Smooth muscle cell (in vitro differentiated cells): Measurements from ENCODE around the gene DRC3. TPM values are rescaled to one million over a fixed set of nuclear protein-coding genes. Genes with fewer than 3 reads are reported as not detected.
"Not testable (repeated sequence)": the region's sequence is repeated elsewhere in the genome, so short reads cannot be mapped to it uniquely, and the experiment has no call there.

Experiments
- DNase-seq: peaks from one replicate; lab custom pipeline; 2025; ENCODE audit not compliant: unreplicated experiment; lab: John Stamatoyannopoulos, UW
- H2AFZ ChIP-seq: fragments of 200-600 bp; sonication (generic); 2 replicates; pipeline ENCODE4 v1.6.0; 2016; ENCODE audit warnings: antibody characterized with exemption, low read depth, mild to moderate bottlenecking
- H3F3A ChIP-seq: fragments of 200-600 bp; sonication (generic); 2 replicates; pipeline ENCODE4 v1.6.0; 2017; ENCODE audit warnings: antibody characterized with exemption, low read depth
- H3K27ac ChIP-seq: fragments of 200-600 bp; sonication (generic); 2 replicates; pipeline ENCODE4 v1.5.1; 2016; ENCODE audit warnings: low read depth, mild to moderate bottlenecking
- H3K27me3 ChIP-seq: fragments of 200-600 bp; sonication (generic); 2 replicates; pipeline ENCODE4 v1.6.1; 2016; ENCODE audit warnings: low read depth, mild to moderate bottlenecking
- H3K36me3 ChIP-seq: fragments of 200-600 bp; sonication (generic); 2 replicates; pipeline ENCODE4 v1.5.1; 2016; ENCODE audit warnings: low read depth
- H3K4me1 ChIP-seq: fragments of 200-600 bp; sonication (generic); 2 replicates; pipeline ENCODE4 v1.5.1; 2016; ENCODE audit warnings: low read depth
- H3K4me2 ChIP-seq: fragments of 200-600 bp; sonication (generic); 2 replicates; pipeline ENCODE4 v1.6.0; 2016; ENCODE audit warnings: mild to moderate bottlenecking
- H3K4me3 ChIP-seq: fragments of 200-600 bp; sonication (generic); 2 replicates; pipeline ENCODE4 v1.5.1; 2016; ENCODE audit warnings: mild to moderate bottlenecking
- H3K79me2 ChIP-seq: fragments of 200-600 bp; sonication (generic); 2 replicates; pipeline ENCODE4 v1.6.0; 2016; ENCODE audit warnings: low read depth, mild to moderate bottlenecking
- H3K9ac ChIP-seq: fragments of 200-600 bp; sonication (generic); 2 replicates; pipeline ENCODE4 v1.6.0; 2016; ENCODE audit warnings: low read depth
- H3K9me3 ChIP-seq: fragments of 200-600 bp; sonication (generic); replicated peaks from 2 replicates; pipeline ENCODE4 v1.5.1; 2016; ENCODE audit warnings: low read depth
- H4K20me1 ChIP-seq: fragments of 200-600 bp; sonication (generic); 2 replicates; pipeline ENCODE4 v1.6.0; 2016; ENCODE audit warnings: low read depth
- WGBS: methylation state at CpG from one replicate; pipeline ENCODE4 v1.1.7; 2016; ENCODE audit warnings: low lambda C conversion rate; 5-methylcytosine and 5-hydroxymethylcytosine counted together
- polyA plus RNA-seq: library from polyadenylated mRNA; unstranded; fragments of >200 nt; fragmentation: Nextera tagmentation; extraction: Ambion mirVana; gene quantifications from 2 replicates; pipeline ENCODE4 v1.2.1, GENCODE V29; 2016
- total RNA-seq: library from RNA; depleted of rRNA; stranded (reverse); fragments of >200 nt; gene quantifications from 2 replicates; pipeline ENCODE4 v1.2.3, GENCODE V29; 2014
- TF ChIP-seq, protein P1 (sequence below): fragments of 200-600 bp; sonication (generic); IDR thresholded peaks from 2 replicates; pipeline ENCODE4 v1.5.1; 2017; ENCODE audit warnings: borderline replicate concordance, mild to moderate bottlenecking, antibody characterized with exemption; ENCODE audit not compliant: insufficient read depth, poor library complexity, severe bottlenecking

DRC3 gene
- total and polyA plus RNA-seq, 2 experiments from 2014 or later = 0.72 to 0.83 TPM

DNA sequence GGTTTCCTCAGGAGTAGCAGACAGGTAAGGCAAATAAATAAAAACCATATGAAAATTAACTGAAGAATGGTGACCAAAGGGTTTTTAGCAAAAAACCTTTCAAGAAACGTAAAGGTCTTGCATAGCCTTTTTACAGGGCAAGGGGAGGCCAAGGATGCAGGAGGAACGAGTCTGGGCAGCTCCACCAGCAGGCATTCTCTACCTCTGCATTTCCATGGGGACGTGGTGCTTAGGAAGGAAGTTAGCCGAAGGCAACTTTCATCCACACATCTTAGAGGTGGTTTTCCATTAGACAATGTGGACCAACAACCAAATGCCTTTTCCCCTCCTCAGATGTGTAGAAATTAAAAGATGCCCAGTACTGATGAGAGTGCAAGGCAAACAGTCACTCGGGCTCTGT is 21.1 kb upstream of the DRC3 start:
- TF ChIP-seq, protein P1, sequence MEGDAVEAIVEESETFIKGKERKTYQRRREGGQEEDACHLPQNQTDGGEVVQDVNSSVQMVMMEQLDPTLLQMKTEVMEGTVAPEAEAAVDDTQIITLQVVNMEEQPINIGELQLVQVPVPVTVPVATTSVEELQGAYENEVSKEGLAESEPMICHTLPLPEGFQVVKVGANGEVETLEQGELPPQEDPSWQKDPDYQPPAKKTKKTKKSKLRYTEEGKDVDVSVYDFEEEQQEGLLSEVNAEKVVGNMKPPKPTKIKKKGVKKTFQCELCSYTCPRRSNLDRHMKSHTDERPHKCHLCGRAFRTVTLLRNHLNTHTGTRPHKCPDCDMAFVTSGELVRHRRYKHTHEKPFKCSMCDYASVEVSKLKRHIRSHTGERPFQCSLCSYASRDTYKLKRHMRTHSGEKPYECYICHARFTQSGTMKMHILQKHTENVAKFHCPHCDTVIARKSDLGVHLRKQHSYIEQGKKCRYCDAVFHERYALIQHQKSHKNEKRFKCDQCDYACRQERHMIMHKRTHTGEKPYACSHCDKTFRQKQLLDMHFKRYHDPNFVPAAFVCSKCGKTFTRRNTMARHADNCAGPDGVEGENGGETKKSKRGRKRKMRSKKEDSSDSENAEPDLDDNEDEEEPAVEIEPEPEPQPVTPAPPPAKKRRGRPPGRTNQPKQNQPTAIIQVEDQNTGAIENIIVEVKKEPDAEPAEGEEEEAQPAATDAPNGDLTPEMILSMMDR = no peak
- H3K9me3 ChIP-seq = no peaks in the 10 kb centered on the region
- H4K20me1 ChIP-seq = peaks cover 72% of the 10 kb centered on the region
- H3K27ac ChIP-seq = peak overlapping the region; percentile 44
- no peaks in the 10 kb centered on the region for H3K27me3 ChIP-seq
- no peaks in the 10 kb centered on the region for H3K36me3 ChIP-seq
- no peak overlapping the region for H3K9ac ChIP-seq
- H3K79me2 ChIP-seq = peaks cover 70% of the 10 kb centered on the region
- no peak overlapping the region for H2AFZ ChIP-seq
- H3K4me2 ChIP-seq = no peak overlapping the region
- H3F3A ChIP-seq = no peaks in the 10 kb centered on the region
- no peak overlapping the region for H3K4me3 ChIP-seq
- H3K4me1 ChIP-seq = no peaks in the 10 kb centered on the region
- no peak for DNase-seq
- WGBS = 62% methylated on average over 5 of the region's 5 CpGs

DNA sequence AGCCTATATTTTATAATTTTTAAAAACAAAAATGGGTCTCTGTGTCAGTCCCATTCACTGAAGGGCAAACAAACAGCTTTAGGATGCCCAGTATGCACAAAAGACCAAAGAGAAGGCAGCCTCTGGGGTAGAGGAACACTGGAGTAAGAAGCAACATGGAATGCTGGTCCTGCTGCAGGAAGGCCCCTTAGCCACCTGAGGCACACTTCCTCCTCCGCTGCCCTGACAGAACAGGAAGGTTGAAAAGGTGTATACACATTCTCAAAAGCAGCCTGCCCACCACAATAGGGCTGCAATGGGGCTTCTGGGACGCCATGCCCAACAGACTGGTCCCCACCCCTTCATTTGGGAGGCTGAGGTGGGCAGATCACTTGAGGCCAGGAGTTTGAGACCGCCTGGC is 20.0 kb upstream of the DRC3 start:
- 96% methylated on average over 3 of the region's 3 CpGs for WGBS
- Histone ChIP-seq H3K9me3 (no peaks in the 10 kb centered on the region), H3K36me3 (no peaks in the 10 kb centered on the region), H3F3A (peaks cover 5% of the 10 kb centered on the region), H3K9ac (no peak overlapping the region), H2AFZ (no peak overlapping the region), H3K79me2 (peaks cover 66% of the 10 kb centered on the region), H3K4me3 (no peak overlapping the region), H3K27ac (peak overlapping the region; percentile 44), H3K27me3 (no peaks in the 10 kb centered on the region), H3K4me1 (no peaks in the 10 kb centered on the region), H4K20me1 (peaks cover 61% of the 10 kb centered on the region), H3K4me2 (no peak overlapping the region)
- DNase-seq = no peak
- TF ChIP-seq, protein P1 = no peak

DNA sequence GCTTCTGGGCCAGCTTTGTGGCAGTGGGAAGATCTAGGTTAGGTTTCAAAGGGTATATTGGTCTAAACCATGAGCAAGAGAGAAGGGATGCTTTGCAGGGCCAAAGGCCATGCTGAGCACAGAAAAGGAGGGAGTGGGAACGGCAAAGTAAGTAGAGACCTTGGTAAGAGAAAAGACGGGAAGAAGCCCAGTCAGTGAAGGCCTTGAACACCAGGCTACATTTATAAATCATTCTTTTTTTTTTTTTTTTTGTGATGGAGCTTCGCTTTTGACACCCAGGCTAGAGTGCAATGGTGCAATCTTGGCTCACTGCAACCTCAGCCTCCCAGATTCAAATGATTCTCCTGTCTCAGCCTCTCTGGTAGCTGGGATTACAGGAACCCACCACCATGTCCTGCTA is 18.6 kb upstream of the DRC3 start:
- Histone ChIP-seq H3K27me3 (no peaks in the 10 kb centered on the region), H3K36me3 (no peaks in the 10 kb centered on the region), H2AFZ (no peak overlapping the region), H3K4me1 (no peaks in the 10 kb centered on the region), H3K9ac (no peak overlapping the region), H3F3A (peaks cover 12% of the 10 kb centered on the region), H3K4me3 (no peak overlapping the region), H3K4me2 (no peak overlapping the region), H4K20me1 (peaks cover 50% of the 10 kb centered on the region), H3K9me3 (no peaks in the 10 kb centered on the region), H3K27ac (no peak overlapping the region), H3K79me2 (peaks cover 56% of the 10 kb centered on the region)
- TF ChIP-seq, protein P1 = no peak
- WGBS = 93% methylated on average over 3 of the region's 3 CpGs
- DNase-seq = no peak

DNA sequence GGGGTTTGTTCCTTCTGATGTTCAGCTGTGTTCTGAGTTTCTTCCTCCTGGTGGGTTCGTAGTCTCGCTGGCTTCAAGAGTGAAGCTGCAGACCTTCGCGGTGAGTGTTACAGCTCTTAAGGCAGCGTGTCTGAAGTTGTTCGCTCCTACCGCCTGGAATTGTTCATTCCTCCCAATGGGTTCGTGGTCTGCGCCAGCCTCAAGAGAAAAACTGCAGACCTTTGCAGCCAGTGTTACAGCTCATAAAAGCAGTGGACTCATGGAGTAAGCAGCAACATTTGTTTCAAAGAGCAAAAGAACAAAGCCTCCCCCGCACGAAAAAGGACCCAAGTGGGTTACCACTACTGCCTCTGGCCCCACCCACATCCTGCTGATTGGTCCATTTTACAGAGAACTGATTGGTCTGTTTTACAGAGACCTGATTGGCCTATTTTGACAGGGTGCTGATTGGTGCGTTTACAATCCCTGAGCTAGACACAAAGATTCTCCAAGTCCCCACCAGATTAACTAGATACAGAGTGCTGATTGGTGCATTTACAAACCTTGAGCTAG is 16.8 kb upstream of the DRC3 start:
- H3K4me3 ChIP-seq, H3K36me3 ChIP-seq, H3K9ac ChIP-seq, H3K4me2 ChIP-seq, DNase-seq, H3K9me3 ChIP-seq, H3K27ac ChIP-seq, H3K4me1 ChIP-seq, H2AFZ ChIP-seq, H3K27me3 ChIP-seq: not testable (repeated sequence)
- 94% methylated on average over 12 of the region's 12 CpGs for WGBS
- Histone ChIP-seq H3K79me2 (peaks cover 60% of the 10 kb centered on the region), H3F3A (peaks cover 22% of the 10 kb centered on the region), H4K20me1 (peaks cover 52% of the 10 kb centered on the region)
